ENCODE measurements around the gene GMFB.
"Not testable (repeated sequence)": the region's sequence is repeated elsewhere in the genome, so short reads cannot be mapped to it uniquely, and the experiment has no call there.

The GMFB gene

GRCh38 chr14:54457609-54457996, 31.2 kb downstream of the GMFB start:
- DNase-seq, result no peak

GRCh38 chr14:54456820-54457608, 31.8 kb downstream of the GMFB start:
- not testable (repeated sequence) for DNase-seq

- DNase-seq, result no peak
These were observed 33.4 kb downstream of the GMFB start for GRCh38 chr14:54455363-54455762.

GRCh38 chr14:54453990-54454389, 34.8 kb downstream of the GMFB start:
- not testable (repeated sequence) for DNase-seq

GRCh38 chr14:54453252-54453651, 35.5 kb downstream of the GMFB start:
- DNase-seq, result no peak

GRCh38 chr14:54451961-54452360, 36.8 kb downstream of the GMFB start:
- DNase-seq, result no peak

GRCh38 chr14:54451121-54451601, 37.6 kb downstream of the GMFB start:
- DNase-seq, result no peak

- no peak for DNase-seq
These were observed 38.2 kb downstream of the GMFB start for GRCh38 chr14:54450535-54450934.

- DNase-seq, result no peak
These were observed 41.5 kb downstream of the GMFB start for GRCh38 chr14:54447231-54447692.

- no peak for DNase-seq
These were observed 42.6 kb downstream of the GMFB start for GRCh38 chr14:54446161-54446693.

GRCh38 chr14:54444681-54445080, 44.1 kb downstream of the GMFB start:
- no peak for DNase-seq

- DNase-seq, result no peak
These were observed 44.8 kb downstream of the GMFB start for GRCh38 chr14:54443981-54444380.

GRCh38 chr14:54442961-54443360, 45.8 kb downstream of the GMFB start:
- not testable (repeated sequence) for DNase-seq

GRCh38 chr14:54440873-54441868, 47.6 kb downstream of the GMFB start, which contains the start of gene CNIH1:
Gene CNIH1 (minus strand): TSS chr14:54441374. CDS start chr14:54441327, 47 bp downstream.
- DNase-seq, result peak; percentile 86 to 87

GRCh38 chr14:54440476-54440872, 48.3 kb downstream of the GMFB start:
- DNase-seq, result no peak

GRCh38 chr14:54440037-54440436, 48.7 kb downstream of the GMFB start:
- no peak for DNase-seq

- DNase-seq, result no peak
These were observed 50.1 kb downstream of the GMFB start for GRCh38 chr14:54438703-54439102.

- not testable (repeated sequence) for DNase-seq
These were observed 50.8 kb downstream of the GMFB start for GRCh38 chr14:54437954-54438353.

GRCh38 chr14:54435500-54435981, 53.2 kb downstream of the GMFB start:
- DNase-seq, result no peak

- DNase-seq, result no peak
These were observed 60.3 kb downstream of the GMFB start for GRCh38 chr14:54428527-54428926.

GRCh38 chr14:54427871-54428270, 60.9 kb downstream of the GMFB start:
- DNase-seq, result no peak

- no peak for DNase-seq
These were observed 63.1 kb downstream of the GMFB start for GRCh38 chr14:54425537-54426274.
